Ishikawa (cell line): ENCODE results near the gene SEMA3B.

Experiments used
- CREB1 ChIP-seq: IDR thresholded peaks from 2 replicates; pipeline ENCODE4 v1.6.1; 2012; ENCODE audit warnings: low read depth
- NFIC ChIP-seq: IDR thresholded peaks from 2 replicates; pipeline ENCODE4 v1.6.1; 2012
- RAD21 ChIP-seq: IDR thresholded peaks from 2 replicates; pipeline ENCODE4 v1.6.1; 2012; ENCODE audit warnings: low read depth
- REST ChIP-seq: IDR thresholded peaks from 2 replicates; pipeline ENCODE4 v1.6.1; 2012; ENCODE audit warnings: low read depth, mild to moderate bottlenecking
- TAF1 ChIP-seq: IDR thresholded peaks from 2 replicates; pipeline ENCODE4 v1.6.1; 2012; ENCODE audit warnings: low read depth, mild to moderate bottlenecking
- USF1 ChIP-seq: IDR thresholded peaks from 2 replicates; pipeline ENCODE4 v1.6.1; 2012

- TF ChIP-seq RAD21 = no peak
- TF ChIP-seq TAF1 = no peak
- TF ChIP-seq CREB1 = no peak
- TF ChIP-seq USF1 = no peak
- TF ChIP-seq REST = no peak
- TF ChIP-seq NFIC = no peak
These were observed 27.9 kb downstream of the SEMA3B start for GRCh38 chr3:50296721-50297383.
